Activated effector memory CD4-positive, alpha-beta T cell treated with anti-CD3 and anti-CD28 coated beads, Interleukin-2, amount 50 U/mL, for 16 hours (primary cell): ENCODE measurements around the gene PTMA.
"Not testable (repeated sequence)": the region's sequence is repeated elsewhere in the genome, so short reads cannot be mapped to it uniquely, and the experiment has no call there.

Source experiments
- DNase-seq: peaks from one replicate; pipeline ENCODE4 v3.0.0-alpha.2; 2020

Gene PTMA

GRCh38 chr2:231717281-231718171 is 9.2 kb downstream of the PTMA start:
- peak; percentile 66 for DNase-seq

- no peak for DNase-seq
Observed at GRCh38 chr2:231718799-231719198, 10.5 kb downstream of the PTMA start.

GRCh38 chr2:231720292-231720986 is 12.1 kb downstream of the PTMA start:
- no peak for DNase-seq

- no peak for DNase-seq
Observed at GRCh38 chr2:231720987-231721966, 13.0 kb downstream of the PTMA start.

- DNase-seq = no peak
Observed at GRCh38 chr2:231722721-231723307, 14.5 kb downstream of the PTMA start.

- DNase-seq = no peak
Observed at GRCh38 chr2:231725476-231725875, 17.2 kb downstream of the PTMA start.

- no peak for DNase-seq
Observed at GRCh38 chr2:231726276-231726675, 18.0 kb downstream of the PTMA start.

- DNase-seq = no peak
Observed at GRCh38 chr2:231727621-231728020, 19.3 kb downstream of the PTMA start.

GRCh38 chr2:231732604-231733003 is 24.3 kb downstream of the PTMA start:
- no peak for DNase-seq

- DNase-seq = no peak
Observed at GRCh38 chr2:231737761-231738160, 29.4 kb downstream of the PTMA start.

- no peak for DNase-seq
Observed at GRCh38 chr2:231743376-231744116, 35.2 kb downstream of the PTMA start.

- DNase-seq = no peak
Observed at GRCh38 chr2:231745303-231746038, 37.1 kb downstream of the PTMA start.

- not testable (repeated sequence) for DNase-seq
Observed at GRCh38 chr2:231748153-231748896, 40.0 kb downstream of the PTMA start.

GRCh38 chr2:231749016-231749415 is 40.7 kb downstream of the PTMA start:
- not testable (repeated sequence) for DNase-seq

GRCh38 chr2:231751042-231751815 is 42.9 kb downstream of the PTMA start:
- no peak for DNase-seq

GRCh38 chr2:231752061-231752460 is 43.7 kb downstream of the PTMA start:
- DNase-seq = no peak

- no peak for DNase-seq
Observed at GRCh38 chr2:231761735-231762134, 53.4 kb downstream of the PTMA start.
